ENCODE results near the gene RPH3AL.

DNA sequence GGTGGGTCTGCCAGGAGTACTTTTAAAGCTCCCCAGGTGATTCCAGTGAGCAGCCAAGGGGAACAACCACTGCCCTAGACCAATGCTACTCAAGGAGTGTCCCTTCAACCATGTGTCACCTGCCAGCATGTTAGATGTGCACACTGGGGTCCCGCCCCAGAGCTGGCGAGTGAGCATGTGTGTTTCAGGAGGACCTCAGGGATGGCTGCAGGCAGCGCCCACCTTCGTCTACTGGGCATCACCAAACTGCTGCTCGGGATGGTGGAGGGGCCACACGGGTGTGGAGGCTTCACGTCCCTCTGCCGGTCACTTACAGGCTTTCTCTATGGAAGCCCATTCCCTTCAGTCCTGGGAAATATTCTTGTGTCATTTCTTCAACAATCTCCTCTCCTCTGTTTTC is 142.2 kb downstream of the RPH3AL start:
- TF ChIP-seq, protein P1, sequence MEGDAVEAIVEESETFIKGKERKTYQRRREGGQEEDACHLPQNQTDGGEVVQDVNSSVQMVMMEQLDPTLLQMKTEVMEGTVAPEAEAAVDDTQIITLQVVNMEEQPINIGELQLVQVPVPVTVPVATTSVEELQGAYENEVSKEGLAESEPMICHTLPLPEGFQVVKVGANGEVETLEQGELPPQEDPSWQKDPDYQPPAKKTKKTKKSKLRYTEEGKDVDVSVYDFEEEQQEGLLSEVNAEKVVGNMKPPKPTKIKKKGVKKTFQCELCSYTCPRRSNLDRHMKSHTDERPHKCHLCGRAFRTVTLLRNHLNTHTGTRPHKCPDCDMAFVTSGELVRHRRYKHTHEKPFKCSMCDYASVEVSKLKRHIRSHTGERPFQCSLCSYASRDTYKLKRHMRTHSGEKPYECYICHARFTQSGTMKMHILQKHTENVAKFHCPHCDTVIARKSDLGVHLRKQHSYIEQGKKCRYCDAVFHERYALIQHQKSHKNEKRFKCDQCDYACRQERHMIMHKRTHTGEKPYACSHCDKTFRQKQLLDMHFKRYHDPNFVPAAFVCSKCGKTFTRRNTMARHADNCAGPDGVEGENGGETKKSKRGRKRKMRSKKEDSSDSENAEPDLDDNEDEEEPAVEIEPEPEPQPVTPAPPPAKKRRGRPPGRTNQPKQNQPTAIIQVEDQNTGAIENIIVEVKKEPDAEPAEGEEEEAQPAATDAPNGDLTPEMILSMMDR (IDR thresholded peaks at IDR 0.05) = no peak
- TF ChIP-seq POLR2A (IDR thresholded peaks at IDR 0.05) = no peak
